IPS-15b (cell line): Measurements from ENCODE around the gene UBTF.
"Not testable (repeated sequence)": the region's sequence is repeated elsewhere in the genome, so short reads cannot be mapped to it uniquely, and the experiment has no call there.

Experiments used
- H3K27me3 ChIP-seq: one replicate; pipeline ENCODE4 v1.6.1; 2013; ENCODE audit warnings: low read length; ENCODE audit not compliant: control insufficient read depth, insufficient read depth
- H3K36me3 ChIP-seq: one replicate; pipeline ENCODE4 v1.6.1; 2013; ENCODE audit warnings: low read length; ENCODE audit not compliant: control insufficient read depth, insufficient read depth
- H3K4me1 ChIP-seq: one replicate; pipeline ENCODE4 v1.6.1; 2013; ENCODE audit warnings: mild to moderate bottlenecking, low read length; ENCODE audit not compliant: control insufficient read depth, insufficient read depth
- H3K4me3 ChIP-seq: one replicate; pipeline ENCODE4 v1.5.1; 2013; ENCODE audit warnings: low read depth, low read length
- H3K9ac ChIP-seq: one replicate; pipeline ENCODE4 v1.6.1; 2013; ENCODE audit warnings: low read depth, mild to moderate bottlenecking, low read length
- H3K9me3 ChIP-seq: one replicate; pipeline ENCODE4 v1.6.1; 2013; ENCODE audit warnings: mild to moderate bottlenecking, low read length; ENCODE audit not compliant: control insufficient read depth, insufficient read depth

The UBTF gene

GRCh38 chr17:44257815-44258760, 38.6 kb upstream of the UBTF start:
- Histone ChIP-seq H3K27me3 (no peaks in the 10 kb centered on the region), H3K9ac (no peak overlapping the region), H3K36me3 (no peaks in the 10 kb centered on the region), H3K4me3 (no peak overlapping the region), H3K9me3 (no peaks in the 10 kb centered on the region), H3K4me1 (no peaks in the 10 kb centered on the region)

- Histone ChIP-seq H3K36me3 (no peaks in the 10 kb centered on the region), H3K4me1 (no peaks in the 10 kb centered on the region), H3K4me3 (no peak overlapping the region), H3K9me3 (no peaks in the 10 kb centered on the region), H3K27me3 (no peaks in the 10 kb centered on the region), H3K9ac (no peak overlapping the region)
Measured at GRCh38 chr17:44256671-44257070, 37.2 kb upstream of the UBTF start.

GRCh38 chr17:44255915-44256314, 36.4 kb upstream of the UBTF start:
- H3K9ac ChIP-seq: no peak overlapping the region
- H3K4me1 ChIP-seq: no peaks in the 10 kb centered on the region
- no peaks in the 10 kb centered on the region for H3K9me3 ChIP-seq
- H3K36me3 ChIP-seq: no peaks in the 10 kb centered on the region
- no peak overlapping the region for H3K4me3 ChIP-seq
- H3K27me3 ChIP-seq: no peaks in the 10 kb centered on the region

- H3K9ac ChIP-seq: no peak overlapping the region
- H3K36me3 ChIP-seq: no peaks in the 10 kb centered on the region
- H3K4me1 ChIP-seq: no peaks in the 10 kb centered on the region
- no peak overlapping the region for H3K4me3 ChIP-seq
- no peaks in the 10 kb centered on the region for H3K9me3 ChIP-seq
- H3K27me3 ChIP-seq: no peaks in the 10 kb centered on the region
Measured at GRCh38 chr17:44254361-44255095, 35.1 kb upstream of the UBTF start.

- Histone ChIP-seq H3K36me3 (no peaks in the 10 kb centered on the region), H3K9me3 (no peaks in the 10 kb centered on the region), H3K27me3 (no peaks in the 10 kb centered on the region), H3K4me1 (no peaks in the 10 kb centered on the region), H3K9ac (no peak overlapping the region), H3K4me3 (no peak overlapping the region)
Measured at GRCh38 chr17:44253006-44253405, 33.5 kb upstream of the UBTF start.

GRCh38 chr17:44251062-44251461, 31.6 kb upstream of the UBTF start:
- Histone ChIP-seq H3K36me3 (no peaks in the 10 kb centered on the region), H3K27me3 (no peaks in the 10 kb centered on the region), H3K4me1 (no peaks in the 10 kb centered on the region), H3K9ac (no peak overlapping the region), H3K4me3 (no peak overlapping the region), H3K9me3 (no peaks in the 10 kb centered on the region)

- no peaks in the 10 kb centered on the region for H3K36me3 ChIP-seq
- no peaks in the 10 kb centered on the region for H3K9me3 ChIP-seq
- peaks cover 3% of the 10 kb centered on the region for H3K4me1 ChIP-seq
- H3K4me3 ChIP-seq: no peak overlapping the region
- H3K9ac ChIP-seq: no peak overlapping the region
- no peaks in the 10 kb centered on the region for H3K27me3 ChIP-seq
Measured at GRCh38 chr17:44249501-44250246, 30.2 kb upstream of the UBTF start.

- H3K36me3 ChIP-seq: no peaks in the 10 kb centered on the region
- no peak overlapping the region for H3K4me3 ChIP-seq
- H3K27me3 ChIP-seq: no peaks in the 10 kb centered on the region
- H3K4me1 ChIP-seq: peaks cover 3% of the 10 kb centered on the region
- H3K9me3 ChIP-seq: no peaks in the 10 kb centered on the region
- H3K9ac ChIP-seq: no peak overlapping the region
Measured at GRCh38 chr17:44247876-44248736, 28.6 kb upstream of the UBTF start.

GRCh38 chr17:44247440-44247841, 28.0 kb upstream of the UBTF start:
- Histone ChIP-seq H3K9me3 (no peaks in the 10 kb centered on the region), H3K4me3 (no peak overlapping the region), H3K9ac (no peak overlapping the region), H3K36me3 (no peaks in the 10 kb centered on the region), H3K4me1 (peaks cover 3% of the 10 kb centered on the region), H3K27me3 (no peaks in the 10 kb centered on the region)

GRCh38 chr17:44241106-44241624, 21.7 kb upstream of the UBTF start:
- Histone ChIP-seq H3K4me3 (no peak overlapping the region), H3K4me1 (peaks cover 3% of the 10 kb centered on the region), H3K9me3 (no peaks in the 10 kb centered on the region), H3K27me3 (no peaks in the 10 kb centered on the region), H3K36me3 (no peaks in the 10 kb centered on the region), H3K9ac (no peak overlapping the region)

- not testable (repeated sequence) for H3K36me3 ChIP-seq, H3K27me3 ChIP-seq, H3K9ac ChIP-seq, H3K4me3 ChIP-seq, H3K4me1 ChIP-seq, H3K9me3 ChIP-seq
Measured at GRCh38 chr17:44237886-44238285, 18.4 kb upstream of the UBTF start.
